ENCODE data around the gene PAM16.

PAM16 gene

GRCh38 chr16:4314532-4315185 lies 36.5 kb downstream of the PAM16 start:
- in situ Hi-C loops (cut with HindIII; ENCODE audit: low sequenced_read_pairs): no loop called here

GRCh38 chr16:4313563-4314531 lies 37.3 kb downstream of the PAM16 start:
- H3K4me3 ChIP-seq (ENCODE audit: low read depth, low read length): no peak overlapping the region
- peak; percentile 15 for DNase-seq (ENCODE audit: low read depth, low spot score)
- in situ Hi-C loops (cut with HindIII; ENCODE audit: low sequenced_read_pairs): no loop called here
- TF ChIP-seq CTCF (IDR thresholded peaks at IDR 0.05; ENCODE audit: low read depth, low read length): peak; percentile 55

More at GRCh38 chr16:4314532-4315185, 36.5 kb downstream of the PAM16 start:
- no peak for TF ChIP-seq CTCF (IDR thresholded peaks at IDR 0.05; ENCODE audit: low read depth, low read length)
- peak; percentile 55 for DNase-seq (ENCODE audit: low read depth, low spot score)
- H3K4me3 ChIP-seq (ENCODE audit: low read depth, low read length): peak overlapping the region; percentile 45

GRCh38 chr16:4309833-4310266 lies 41.3 kb downstream of the PAM16 start:
- peak; percentile 81 for TF ChIP-seq CTCF (IDR thresholded peaks at IDR 0.05; ENCODE audit: low read depth, low read length)
- H3K4me3 ChIP-seq (ENCODE audit: low read depth, low read length): no peak overlapping the region
- in situ Hi-C loops (cut with HindIII; ENCODE audit: low sequenced_read_pairs): no loop called here
- DNase-seq (ENCODE audit: low read depth, low spot score): peak; percentile 89

GRCh38 chr16:4309102-4309832 lies 41.9 kb downstream of the PAM16 start:
- no peak for TF ChIP-seq CTCF (IDR thresholded peaks at IDR 0.05; ENCODE audit: low read depth, low read length)
- DNase-seq (ENCODE audit: low read depth, low spot score): no peak
- in situ Hi-C loops (cut with HindIII; ENCODE audit: low sequenced_read_pairs): no loop called here
- H3K4me3 ChIP-seq (ENCODE audit: low read depth, low read length): no peak overlapping the region

- H3K4me3 ChIP-seq (ENCODE audit: low read depth, low read length): peak overlapping the region; percentile 54
- in situ Hi-C loops (cut with HindIII; ENCODE audit: low sequenced_read_pairs): no loop called here
- DNase-seq (ENCODE audit: low read depth, low spot score): peak; percentile 95
- no peak for TF ChIP-seq CTCF (IDR thresholded peaks at IDR 0.05; ENCODE audit: low read depth, low read length)
These were observed 43.7 kb downstream of the PAM16 start for GRCh38 chr16:4307215-4308037.

Data from astrocyte of the spinal cord (primary cell).